Skin epidermis (tissue), 12 donors: ENCODE measurements around the gene TMEM42.
A peak's percentile ranks its signal among the peaks of the same experiment; 100 is the strongest.

Experiments used
- H3K27ac ChIP-seq, 21 experiments: fragments of 200-600 bp; sonication (generic) in 11 of 21; one replicate each; pipeline ENCODE4 v1.5.0; 2020; ENCODE audit warnings: mild to moderate bottlenecking in 3 of 21, inconsistent platforms in 2 of 21, moderate library complexity in 2 of 21
- H3K4me3 ChIP-seq, 7 experiments: fragments of 200-600 bp; sonication (generic) in 2 of 7; one replicate each; pipeline ENCODE4 v1.5.0; 2020; ENCODE audit warnings: inconsistent platforms in 2 of 7, mild to moderate bottlenecking in 2 of 7, moderate library complexity in 1 of 7

TMEM42 gene

GRCh38 chr3:44870375-44871061 is 8.8 kb downstream of the TMEM42 start:
- no peak overlapping the region for H3K27ac ChIP-seq
- H3K4me3 ChIP-seq: no peak overlapping the region

GRCh38 chr3:44874308-44874707 is 12.6 kb downstream of the TMEM42 start, which contains the start of gene TGM4:
Gene TGM4 (plus strand): TSS chr3:44874608. CDS start chr3:44874679, 71 bp downstream.
- Histone ChIP-seq H3K27ac (no peak within 1 kb of the TSS), H3K4me3 (no peak within 1 kb of the TSS)

DNA sequence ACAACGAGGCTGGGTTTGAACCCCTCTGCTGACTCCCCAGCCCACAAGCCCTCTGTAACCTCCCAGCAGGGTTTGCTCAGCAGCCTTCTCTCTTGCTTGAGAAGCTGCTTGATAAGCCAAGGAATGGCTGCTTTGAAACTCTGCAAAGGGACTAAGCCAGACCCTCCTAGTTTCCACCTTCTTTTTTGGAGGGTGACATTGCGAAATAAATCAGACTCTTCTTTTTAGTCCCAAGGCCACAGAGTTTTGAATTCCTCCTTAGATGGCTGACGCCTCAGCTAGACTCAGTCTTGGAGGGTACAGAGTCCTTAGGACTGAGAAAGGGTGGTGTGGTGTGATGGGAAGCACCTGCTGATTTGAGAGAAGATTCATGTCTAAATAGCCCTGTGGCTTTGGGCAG is 13.9 kb downstream of the TMEM42 start:
- no peak overlapping the region for H3K27ac ChIP-seq
- no peak overlapping the region for H3K4me3 ChIP-seq

DNA sequence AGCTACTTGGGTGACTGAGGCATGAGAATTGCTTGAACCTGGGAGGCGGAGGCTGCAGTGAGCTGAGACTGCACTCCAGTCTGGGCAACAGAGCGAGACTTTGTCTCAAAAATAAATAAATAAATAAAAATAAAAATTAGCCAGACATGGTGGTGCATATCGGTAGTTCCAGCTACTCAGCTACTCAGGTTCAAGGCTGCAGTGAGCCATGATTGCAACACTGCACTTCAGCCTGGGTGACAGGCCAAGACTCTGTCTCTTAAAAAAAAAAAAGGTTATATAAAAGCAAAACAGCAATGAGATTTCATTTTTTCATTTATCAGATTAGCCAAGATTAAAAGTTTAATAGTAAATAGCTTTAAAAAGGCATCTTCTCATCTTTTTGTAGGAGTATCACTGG is 15.6 kb downstream of the TMEM42 start:
- Histone ChIP-seq H3K27ac (no peak overlapping the region), H3K4me3 (no peak overlapping the region)

- Histone ChIP-seq H3K27ac (no peak overlapping the region), H3K4me3 (no peak overlapping the region)
Measured at GRCh38 chr3:44880284-44880683, 18.6 kb downstream of the TMEM42 start.

GRCh38 chr3:44883213-44883955 is 21.7 kb downstream of the TMEM42 start:
- peak overlapping the region in 8 of 21 experiments; percentile 7 to 71 (median 55) for H3K27ac ChIP-seq
- H3K4me3 ChIP-seq: no peak overlapping the region

- Histone ChIP-seq H3K4me3 (no peak overlapping the region), H3K27ac (peak overlapping the region in 8 of 21 experiments; percentile 7 to 71 (median 55))
Measured at GRCh38 chr3:44883999-44884431, 22.3 kb downstream of the TMEM42 start.

- Histone ChIP-seq H3K27ac (no peak overlapping the region), H3K4me3 (no peak overlapping the region)
Measured at GRCh38 chr3:44885618-44886017, 23.9 kb downstream of the TMEM42 start.

DNA sequence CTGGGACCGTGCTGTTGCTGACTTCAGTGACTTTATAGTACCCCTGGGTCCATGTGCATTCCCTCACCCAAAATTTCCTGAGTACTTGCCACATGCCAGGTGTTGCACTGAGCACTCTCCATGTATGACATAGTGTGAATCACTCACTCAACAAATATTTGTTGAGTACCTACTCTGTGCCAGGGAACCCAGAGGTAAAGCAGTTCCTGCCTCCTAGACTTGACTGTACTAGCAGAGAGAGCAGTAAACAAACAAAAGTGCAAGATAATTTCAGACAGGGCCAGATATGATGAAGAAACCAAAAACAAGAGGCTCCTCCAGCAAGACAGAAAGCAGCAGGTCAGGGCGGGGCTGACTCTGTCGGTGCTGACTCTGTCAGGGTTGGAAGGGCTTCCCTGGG is 24.8 kb downstream of the TMEM42 start:
- H3K4me3 ChIP-seq: no peak overlapping the region
- H3K27ac ChIP-seq: peak overlapping the region in 4 of 21 experiments; percentile 5 to 55 (median 24)

- Histone ChIP-seq H3K4me3 (no peak overlapping the region), H3K27ac (peak overlapping the region in 4 of 21 experiments; percentile 5 to 55 (median 24))
Measured at GRCh38 chr3:44887101-44887500, 25.4 kb downstream of the TMEM42 start.

DNA sequence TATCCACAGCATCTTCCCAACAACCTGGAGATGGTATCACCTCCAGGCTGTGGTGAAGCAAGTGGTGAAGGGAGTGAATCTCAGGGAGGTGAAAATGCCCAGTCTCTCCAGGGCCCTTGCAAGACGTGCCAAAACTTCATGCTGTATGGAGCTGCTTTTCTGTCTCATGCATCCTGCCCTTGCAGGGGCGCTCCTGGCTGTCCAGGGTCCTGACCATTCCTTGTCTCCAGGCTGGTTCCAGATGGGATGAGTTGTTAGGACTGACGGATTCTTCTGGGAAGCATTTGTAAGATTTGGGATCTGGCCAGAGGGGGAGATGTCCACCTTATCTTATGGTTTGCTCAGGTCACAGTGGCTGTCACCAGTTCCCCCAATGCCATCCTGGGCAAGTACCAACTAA is 28.5 kb downstream of the TMEM42 start:
- Histone ChIP-seq H3K27ac (no peak overlapping the region), H3K4me3 (no peak overlapping the region)

DNA sequence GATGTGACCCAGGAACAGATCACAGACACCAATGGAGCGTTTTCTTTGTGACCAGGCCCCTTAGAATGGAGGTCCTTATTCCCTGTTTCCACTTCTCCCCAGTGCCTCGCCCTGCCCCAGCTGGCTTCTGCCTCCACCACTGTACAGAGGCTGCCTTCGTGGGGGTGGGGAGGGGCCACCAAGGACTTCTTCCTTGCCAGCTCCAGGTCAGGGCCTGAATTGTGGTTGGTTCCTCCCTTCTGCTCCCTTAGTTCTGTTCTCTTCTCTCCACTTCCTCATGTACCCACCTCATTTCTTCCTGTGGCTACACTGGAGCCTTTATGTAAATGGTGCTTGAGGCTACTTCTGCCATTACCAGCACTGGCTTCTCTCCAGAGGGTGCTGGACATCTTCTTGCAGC is 29.1 kb downstream of the TMEM42 start:
- Histone ChIP-seq H3K4me3 (no peak overlapping the region), H3K27ac (no peak overlapping the region)

GRCh38 chr3:44892689-44893088 is 31.0 kb downstream of the TMEM42 start:
- Histone ChIP-seq H3K27ac (no peak overlapping the region), H3K4me3 (no peak overlapping the region)

DNA sequence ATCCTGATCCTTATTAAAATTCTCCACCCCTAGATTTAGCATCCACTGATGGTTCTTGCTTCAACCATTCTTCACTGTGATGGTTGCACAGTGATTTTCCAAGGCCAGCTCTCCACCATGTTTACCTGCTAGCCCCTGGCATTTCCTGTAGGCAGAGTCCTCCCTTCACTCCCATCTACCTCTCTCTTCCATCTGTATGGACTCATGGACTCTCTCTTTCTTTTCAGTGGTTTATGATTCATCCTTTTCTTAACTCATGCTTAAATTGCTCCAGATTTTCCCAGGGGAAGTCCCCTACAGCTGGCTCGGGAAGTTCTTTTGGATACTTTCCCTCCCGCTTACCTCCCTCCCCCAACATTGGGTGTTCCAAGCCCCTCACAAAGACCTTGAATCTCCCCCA is 31.4 kb downstream of the TMEM42 start:
- no peak overlapping the region for H3K27ac ChIP-seq
- no peak overlapping the region for H3K4me3 ChIP-seq

DNA sequence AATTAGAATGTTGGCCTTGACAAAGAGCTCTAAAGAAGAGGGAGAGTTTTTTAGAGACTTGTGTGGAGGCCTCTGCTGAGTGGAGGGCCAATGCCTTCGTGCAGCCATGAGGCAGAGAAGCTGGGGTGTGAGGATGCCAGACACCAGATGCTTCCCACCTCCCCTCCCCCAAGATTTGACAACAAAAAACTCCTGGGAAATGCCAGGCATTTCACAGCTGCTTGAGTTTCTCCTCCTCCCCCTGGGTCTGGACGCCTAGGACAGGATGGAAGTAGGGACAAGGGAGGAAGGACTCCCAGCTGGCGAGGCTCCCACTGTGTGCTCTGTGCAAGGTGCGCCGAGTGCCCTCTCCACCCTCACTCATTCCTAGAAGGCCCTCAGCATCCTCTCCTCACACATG is 32.8 kb downstream of the TMEM42 start:
- no peak overlapping the region for H3K4me3 ChIP-seq
- H3K27ac ChIP-seq: no peak overlapping the region

DNA sequence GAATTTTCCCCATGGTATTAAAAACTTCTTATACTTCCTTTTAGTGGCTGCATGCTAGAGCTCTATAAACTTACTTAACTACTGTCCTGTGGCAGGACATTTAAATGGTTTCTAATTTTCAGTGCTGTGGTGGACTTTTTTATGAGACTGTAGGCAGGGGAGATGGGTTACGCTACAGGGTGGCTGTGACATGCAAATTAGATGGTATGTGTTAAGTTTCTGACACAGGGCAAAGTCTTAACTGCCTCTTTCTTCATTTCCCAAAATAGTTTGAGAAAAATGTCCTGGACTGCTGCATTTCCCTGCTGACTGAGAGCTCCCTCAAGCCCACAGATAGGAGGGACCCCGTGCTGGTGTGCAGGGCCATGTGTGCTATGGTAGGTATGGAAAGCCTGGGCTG is 34.7 kb downstream of the TMEM42 start:
- H3K27ac ChIP-seq: no peak overlapping the region
- H3K4me3 ChIP-seq: no peak overlapping the region

DNA sequence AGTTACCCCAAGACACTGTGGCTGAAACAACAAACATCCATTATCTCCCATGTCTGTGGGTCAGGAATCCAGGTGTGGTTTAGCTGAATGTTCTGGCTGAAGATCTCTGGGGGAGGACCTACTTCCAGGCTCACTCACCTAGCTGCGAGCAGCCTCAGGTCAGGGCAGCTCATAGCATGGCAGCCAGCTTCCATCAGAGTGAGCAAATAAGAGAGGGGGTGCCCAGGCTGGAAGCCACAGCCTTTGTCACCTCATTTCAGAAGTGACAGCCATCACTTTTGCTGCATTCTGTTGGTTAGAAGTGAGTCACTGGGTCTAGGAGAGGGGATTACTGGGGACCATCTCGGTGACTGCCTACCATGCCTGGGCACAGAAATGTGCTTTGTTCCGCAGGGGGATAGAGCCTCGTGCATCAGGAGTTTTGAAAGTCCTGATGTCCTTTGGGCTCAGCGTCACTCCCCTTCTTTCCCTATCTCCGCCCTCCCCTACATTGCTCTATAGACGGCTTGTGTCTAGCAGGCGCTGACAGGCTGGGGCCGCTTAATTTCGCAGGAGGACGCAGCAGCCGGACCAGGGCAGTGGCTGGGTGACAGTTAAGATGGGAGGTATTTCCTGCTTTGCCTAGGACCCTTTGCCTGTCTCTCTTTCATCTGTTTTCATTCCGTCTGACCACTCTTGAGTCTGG is 38.1 kb downstream of the TMEM42 start:
- no peak overlapping the region for H3K27ac ChIP-seq

DNA sequence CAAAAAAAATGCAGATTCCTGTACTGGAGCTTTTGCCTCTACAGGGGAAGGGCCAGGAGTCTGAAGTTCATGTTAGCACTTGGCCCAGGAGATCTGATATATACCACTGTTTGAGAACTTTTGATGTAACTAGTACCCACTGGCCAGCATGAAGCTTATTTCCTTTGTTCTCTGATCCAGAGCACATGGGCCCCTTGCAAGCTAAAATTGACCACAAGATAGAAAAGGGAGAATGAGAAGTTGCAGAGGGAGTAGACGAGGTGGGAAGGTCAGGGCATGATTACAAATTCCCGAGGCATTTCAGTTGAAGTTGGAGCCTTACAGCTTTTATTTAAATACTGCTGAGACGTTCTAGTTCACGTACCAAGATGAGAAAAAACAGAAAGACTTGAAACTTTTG is 40.9 kb downstream of the TMEM42 start:
- Histone ChIP-seq H3K27ac (no peak overlapping the region), H3K4me3 (no peak overlapping the region)

More for the DNA sequence above, 38.1 kb downstream of the TMEM42 start:
- no peak overlapping the region for H3K4me3 ChIP-seq

DNA sequence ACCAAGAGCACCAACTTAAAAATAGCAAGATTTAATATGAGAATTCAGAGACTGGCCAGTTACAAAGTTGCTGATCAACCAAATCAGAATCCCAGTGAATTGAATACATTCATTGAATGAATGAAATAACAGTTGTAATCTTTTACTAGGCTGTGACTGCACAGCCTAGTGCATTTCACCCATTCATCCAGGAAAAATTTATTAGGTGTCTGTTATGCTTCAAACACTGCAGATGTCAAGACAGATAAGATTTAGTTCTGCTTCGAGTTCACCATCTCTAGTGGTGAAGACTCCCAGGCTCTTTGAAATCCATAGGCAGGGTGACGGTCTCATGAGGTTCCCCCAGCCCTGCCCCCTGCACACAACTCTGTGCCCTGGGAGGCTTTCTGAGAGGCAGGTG is 41.6 kb downstream of the TMEM42 start:
- no peak overlapping the region for H3K27ac ChIP-seq
- H3K4me3 ChIP-seq: no peak overlapping the region

DNA sequence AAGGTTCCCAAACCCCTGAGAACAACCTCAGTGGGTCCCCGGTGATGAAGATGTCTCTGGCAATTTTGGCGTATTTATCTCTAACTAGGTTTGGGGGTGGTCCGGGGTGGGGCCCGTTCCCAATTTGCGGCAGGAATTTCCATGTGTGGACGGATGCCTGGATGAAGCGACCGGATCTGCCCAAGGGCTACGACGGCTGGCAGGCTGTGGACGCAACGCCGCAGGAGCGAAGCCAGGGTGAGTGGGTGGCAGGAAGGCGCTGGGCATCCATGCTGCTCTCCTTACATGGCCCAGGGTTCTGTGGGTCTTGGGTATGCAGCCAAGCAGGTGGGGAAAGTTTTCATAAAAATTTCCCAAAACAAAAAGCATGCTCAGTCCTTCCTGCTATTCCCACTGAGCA is 42.0 kb downstream of the TMEM42 start:
- Histone ChIP-seq H3K27ac (no peak overlapping the region), H3K4me3 (no peak overlapping the region)
